ENCODE results near the gene ATL2.

The ATL2 gene

GRCh38 chr2:38246105-38246504, 131.0 kb downstream of the ATL2 start:
- no peaks in the 10 kb centered on the region for H3K79me2 ChIP-seq (ENCODE audit: insufficient read depth, low read length)
- H3K4me3 ChIP-seq (ENCODE audit: low read length, poor library complexity, severe bottlenecking): no peak overlapping the region
- H3K9me3 ChIP-seq (ENCODE audit: insufficient read depth, low read depth, low read length): no peaks in the 10 kb centered on the region
- H3K27me3 ChIP-seq (ENCODE audit: insufficient read depth, low read length, poor library complexity, severe bottlenecking): no peaks in the 10 kb centered on the region
- H3K9me2 ChIP-seq (replicated peaks; ENCODE audit: low read depth, low read length): no peaks in the 10 kb centered on the region
- H3F3A ChIP-seq (ENCODE audit: low read depth): no peaks in the 10 kb centered on the region
- H3K4me1 ChIP-seq (ENCODE audit: insufficient read depth, low read length, poor library complexity, severe bottlenecking): no peaks in the 10 kb centered on the region
- H3K36me3 ChIP-seq (ENCODE audit: insufficient read depth, low read length): no peaks in the 10 kb centered on the region
- H3K9ac ChIP-seq (ENCODE audit: low read depth, low read length, poor library complexity, severe bottlenecking): no peak overlapping the region
- no peaks in the 10 kb centered on the region for H4K20me1 ChIP-seq (ENCODE audit: insufficient read depth, low read length, poor library complexity, severe bottlenecking)
- H2AFZ ChIP-seq (ENCODE audit: low read length): no peak overlapping the region
- no peak overlapping the region for H3K4me2 ChIP-seq (ENCODE audit: low read depth, low read length, poor library complexity, severe bottlenecking)
- TF ChIP-seq EZH2phosphoT487 (IDR thresholded peaks at IDR 0.05; ENCODE audit: borderline replicate concordance): no peak
- TF ChIP-seq CTCF (conservative IDR thresholded peaks at IDR 0.05; ENCODE audit: low read length): no peak

GRCh38 chr2:38245114-38245641, 131.9 kb downstream of the ATL2 start:
- TF ChIP-seq EZH2phosphoT487 (IDR thresholded peaks at IDR 0.05; ENCODE audit: borderline replicate concordance) (no peak), CTCF (conservative IDR thresholded peaks at IDR 0.05; ENCODE audit: low read length) (no peak)

GRCh38 chr2:38244301-38244700, 132.8 kb downstream of the ATL2 start:
- H3K9me2 ChIP-seq (replicated peaks; ENCODE audit: low read depth, low read length): no peaks in the 10 kb centered on the region
- no peak overlapping the region for H2AFZ ChIP-seq (ENCODE audit: low read length)
- H3K9me3 ChIP-seq (ENCODE audit: insufficient read depth, low read depth, low read length): no peaks in the 10 kb centered on the region
- no peaks in the 10 kb centered on the region for H3K79me2 ChIP-seq (ENCODE audit: insufficient read depth, low read length)
- no peaks in the 10 kb centered on the region for H4K20me1 ChIP-seq (ENCODE audit: insufficient read depth, low read length, poor library complexity, severe bottlenecking)
- no peak overlapping the region for H3K4me3 ChIP-seq (ENCODE audit: low read length, poor library complexity, severe bottlenecking)
- H3K4me1 ChIP-seq (ENCODE audit: insufficient read depth, low read length, poor library complexity, severe bottlenecking): no peaks in the 10 kb centered on the region
- TF ChIP-seq CTCF (conservative IDR thresholded peaks at IDR 0.05; ENCODE audit: low read length): no peak
- no peak for TF ChIP-seq EZH2phosphoT487 (IDR thresholded peaks at IDR 0.05; ENCODE audit: borderline replicate concordance)
- H3K9ac ChIP-seq (ENCODE audit: low read depth, low read length, poor library complexity, severe bottlenecking): no peak overlapping the region
- H3K27me3 ChIP-seq (ENCODE audit: insufficient read depth, low read length, poor library complexity, severe bottlenecking): peaks cover 4% of the 10 kb centered on the region
- no peak overlapping the region for H3K4me2 ChIP-seq (ENCODE audit: low read depth, low read length, poor library complexity, severe bottlenecking)
- no peaks in the 10 kb centered on the region for H3F3A ChIP-seq (ENCODE audit: low read depth)
- no peaks in the 10 kb centered on the region for H3K36me3 ChIP-seq (ENCODE audit: insufficient read depth, low read length)

More at GRCh38 chr2:38245114-38245641, 131.9 kb downstream of the ATL2 start:
- Histone ChIP-seq H3K9me2 (replicated peaks; ENCODE audit: low read depth, low read length) (no peaks in the 10 kb centered on the region), H3K4me2 (ENCODE audit: low read depth, low read length, poor library complexity, severe bottlenecking) (no peak overlapping the region), H3K4me3 (ENCODE audit: low read length, poor library complexity, severe bottlenecking) (no peak overlapping the region), H4K20me1 (ENCODE audit: insufficient read depth, low read length, poor library complexity, severe bottlenecking) (no peaks in the 10 kb centered on the region), H2AFZ (ENCODE audit: low read length) (no peak overlapping the region), H3F3A (ENCODE audit: low read depth) (no peaks in the 10 kb centered on the region), H3K9me3 (ENCODE audit: insufficient read depth, low read depth, low read length) (no peaks in the 10 kb centered on the region), H3K9ac (ENCODE audit: low read depth, low read length, poor library complexity, severe bottlenecking) (no peak overlapping the region), H3K79me2 (ENCODE audit: insufficient read depth, low read length) (no peaks in the 10 kb centered on the region), H3K27me3 (ENCODE audit: insufficient read depth, low read length, poor library complexity, severe bottlenecking) (peaks cover 4% of the 10 kb centered on the region), H3K36me3 (ENCODE audit: insufficient read depth, low read length) (no peaks in the 10 kb centered on the region), H3K4me1 (ENCODE audit: insufficient read depth, low read length, poor library complexity, severe bottlenecking) (no peaks in the 10 kb centered on the region)
